Testis (tissue), 2 donors: Measurements from ENCODE around the gene DPH5.

ENCODE experiments used
- CTCF ChIP-seq, 3 experiments: fragments of 450-650 bp in 2 of 3; fragments of 200-600 bp in 1 of 3; sonication (generic) in 1 of 3; IDR thresholded peaks; one replicate each; pipeline ENCODE4 v1.5.1; 2016 to 2019; ENCODE audit warnings: antibody characterized with exemption in 3 of 3, mild to moderate bottlenecking in 2 of 3, moderate library complexity in 1 of 3
- POLR2A ChIP-seq: fragments of 450-650 bp; IDR thresholded peaks from one replicate; pipeline ENCODE4 v1.6.1; 2017; ENCODE audit warnings: antibody characterized with exemption, mild to moderate bottlenecking, moderate library complexity

GRCh38 chr1:101037316-101037715, 11.7 kb upstream of the DPH5 start:
- no peak for TF ChIP-seq CTCF (IDR thresholded peaks at IDR 0.05)
- no peak for TF ChIP-seq POLR2A
